AG20443 (cell line): Measurements from ENCODE around the gene GSN.

Experiments used
- DNase-seq: peaks from one replicate; pipeline ENCODE4 v3.0.0; 2012; ENCODE audit warnings: low spot score, mixed read lengths

GSN gene

GRCh38 chr9:121273064-121273775 lies 5.3 kb downstream of the GSN start:
- no peak for DNase-seq

GRCh38 chr9:121274851-121275250 lies 6.9 kb downstream of the GSN start:
- no peak for DNase-seq

- DNase-seq = no peak
Observed at GRCh38 chr9:121275781-121276658, 8.1 kb downstream of the GSN start.

GRCh38 chr9:121277026-121277425 lies 9.1 kb downstream of the GSN start:
- DNase-seq = no peak

GRCh38 chr9:121277518-121278295 lies 9.7 kb downstream of the GSN start:
- DNase-seq = no peak

- peak; percentile 85 for DNase-seq
Observed at GRCh38 chr9:121278477-121279261, 10.7 kb downstream of the GSN start.

- DNase-seq = no peak
Observed at GRCh38 chr9:121279776-121280388, 11.9 kb downstream of the GSN start.

GRCh38 chr9:121280715-121281613 lies 13.0 kb downstream of the GSN start:
- DNase-seq = no peak

- no peak for DNase-seq
Observed at GRCh38 chr9:121281614-121282276, 13.8 kb downstream of the GSN start.

GRCh38 chr9:121282277-121283079 lies 14.5 kb downstream of the GSN start:
- DNase-seq = peak; percentile 75

- DNase-seq = no peak
Observed at GRCh38 chr9:121283080-121283398, 15.1 kb downstream of the GSN start.

GRCh38 chr9:121283856-121284732 lies 16.1 kb downstream of the GSN start:
- no peak for DNase-seq

GRCh38 chr9:121284733-121285451 lies 16.9 kb downstream of the GSN start:
- no peak for DNase-seq

- peak; percentile 69 for DNase-seq
Observed at GRCh38 chr9:121285835-121286687, 18.1 kb downstream of the GSN start.

GRCh38 chr9:121286688-121286972 lies 18.7 kb downstream of the GSN start:
- no peak for DNase-seq

GRCh38 chr9:121286973-121287741 lies 19.2 kb downstream of the GSN start:
- DNase-seq = peak; percentile 92
